ENCODE data around the gene C16orf74.

Gene C16orf74

GRCh38 chr16:85759631-85760419 is 8.9 kb upstream of the C16orf74 start:
- TF ChIP-seq PATZ1 (CRISPR knock-in tag; IDR thresholded peaks at IDR 0.05; ENCODE audit: borderline replicate concordance) = no peak
- no peak for TF ChIP-seq ESRRG (CRISPR knock-in tag; IDR thresholded peaks at IDR 0.05)
- TF ChIP-seq PPARA (CRISPR knock-in tag; IDR thresholded peaks at IDR 0.05; ENCODE audit: borderline replicate concordance) = no peak
- TF ChIP-seq ARNTL (CRISPR knock-in tag; IDR thresholded peaks at IDR 0.05; ENCODE audit: borderline replicate concordance, low read depth) = no peak
- no peak for TF ChIP-seq ZFP3 (CRISPR knock-in tag; IDR thresholded peaks at IDR 0.05)
- no peak for TF ChIP-seq ZC3H10 (CRISPR knock-in tag; IDR thresholded peaks at IDR 0.05)
- no peak for TF ChIP-seq RARB (CRISPR knock-in tag; IDR thresholded peaks at IDR 0.05)
- ATAC-seq = peak; percentile 62

- no peak for TF ChIP-seq OSR1 (CRISPR knock-in tag; IDR thresholded peaks at IDR 0.05)
- TF ChIP-seq TCF4 (CRISPR knock-in tag; IDR thresholded peaks at IDR 0.05; ENCODE audit: borderline replicate concordance) = no peak
- TF ChIP-seq PATZ1 (CRISPR knock-in tag; IDR thresholded peaks at IDR 0.05; ENCODE audit: borderline replicate concordance) = no peak
- no peak for TF ChIP-seq PPARA (CRISPR knock-in tag; IDR thresholded peaks at IDR 0.05; ENCODE audit: borderline replicate concordance)
- TF ChIP-seq CSDC2 (CRISPR knock-in tag; IDR thresholded peaks at IDR 0.05) = no peak
- TF ChIP-seq TSHZ2 (CRISPR knock-in tag; IDR thresholded peaks at IDR 0.05) = no peak
- TF ChIP-seq CSRNP3 (CRISPR knock-in tag; IDR thresholded peaks at IDR 0.05) = no peak
- no peak for TF ChIP-seq ZFP3 (CRISPR knock-in tag; IDR thresholded peaks at IDR 0.05)
- no peak for TF ChIP-seq TOX (CRISPR knock-in tag; IDR thresholded peaks at IDR 0.05; ENCODE audit: borderline replicate concordance)
- no peak for TF ChIP-seq RARB (CRISPR knock-in tag; IDR thresholded peaks at IDR 0.05)
- TF ChIP-seq ZFP30 (CRISPR knock-in tag; IDR thresholded peaks at IDR 0.05) = no peak
- no peak for TF ChIP-seq ZNF70 (CRISPR knock-in tag; IDR thresholded peaks at IDR 0.05)
- TF ChIP-seq POU6F1 (CRISPR knock-in tag; IDR thresholded peaks at IDR 0.05; ENCODE audit: borderline replicate concordance, low read depth) = no peak
- TF ChIP-seq ZNF565 (CRISPR knock-in tag; conservative IDR thresholded peaks at IDR 0.05; ENCODE audit: low read depth) = no peak
- TF ChIP-seq SNAI2 (CRISPR knock-in tag; IDR thresholded peaks at IDR 0.05) = no peak
- no peak for TF ChIP-seq CREB5 (CRISPR knock-in tag; IDR thresholded peaks at IDR 0.05; ENCODE audit: low read depth)
- TF ChIP-seq ESRRG (CRISPR knock-in tag; IDR thresholded peaks at IDR 0.05) = no peak
- no peak for TF ChIP-seq BACH2 (CRISPR knock-in tag; IDR thresholded peaks at IDR 0.05; ENCODE audit: borderline replicate concordance)
- no peak for TF ChIP-seq ZNF8 (CRISPR knock-in tag; IDR thresholded peaks at IDR 0.05)
- TF ChIP-seq ISL1 (CRISPR knock-in tag; IDR thresholded peaks at IDR 0.05) = no peak
- ATAC-seq = no peak
These were observed 8.2 kb upstream of the C16orf74 start for GRCh38 chr16:85759136-85759535.
